ENCODE measurements around the gene PFKL.

DNA sequence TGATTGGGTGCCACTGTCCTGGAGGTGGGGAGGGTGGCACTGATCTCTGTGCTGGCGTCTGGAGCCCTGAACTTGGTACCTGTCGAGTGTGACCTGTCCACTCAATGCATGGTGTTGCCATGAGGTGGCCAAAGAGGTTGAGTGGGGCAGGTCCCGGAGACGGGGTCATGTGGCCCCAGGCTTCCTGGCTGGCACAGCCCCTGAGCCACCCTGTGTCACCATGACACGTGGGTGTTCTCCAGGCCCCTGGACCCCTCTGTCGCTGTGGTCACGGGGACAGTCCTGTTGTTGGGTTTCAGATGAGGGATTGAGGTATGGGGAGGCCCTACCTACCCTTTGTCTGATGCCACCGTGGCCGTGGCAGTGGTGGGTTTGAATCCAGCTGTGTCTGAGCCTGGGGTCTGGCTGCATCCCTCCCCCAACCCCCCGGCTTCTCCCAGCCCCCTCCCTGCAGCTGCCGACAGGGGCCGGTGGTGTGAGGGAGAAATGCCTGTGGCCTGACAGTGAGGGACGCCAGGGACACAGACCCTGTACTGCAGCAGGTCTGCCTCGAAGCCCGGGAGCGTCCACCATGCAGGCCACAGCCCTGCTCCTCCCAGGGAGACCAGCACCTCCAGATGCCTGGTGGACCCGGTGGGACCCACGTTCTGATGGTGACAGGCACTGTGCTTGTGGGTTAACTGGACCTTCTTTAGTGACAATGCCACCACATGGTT, 65.6 kb downstream of the PFKL start:
- TF ChIP-seq EZH2 (IDR thresholded peaks at IDR 0.05) (no peak), POLR2AphosphoS5 (IDR thresholded peaks at IDR 0.05; ENCODE audit: borderline replicate concordance, low read depth, low read length) (no peak), FOXP2 (optimal IDR thresholded peaks at IDR 0.05; ENCODE audit: control extremely low read depth, extremely low read length, insufficient read depth) (no peak)
